Large intestine (tissue), 3 donors: ENCODE measurements around the gene PYGO1. TPM values are rescaled to one million over a fixed set of nuclear protein-coding genes. Genes with fewer than 3 reads are reported as not detected.

Source experiments
- DNase-seq, 2 donors: peaks; one replicate each; pipeline versions ENCODE4 v3.0.0 to v3.0.0-alpha.2; 2013
- H3K27ac ChIP-seq: one replicate; pipeline ENCODE4 v1.5.1; 2013; ENCODE audit warnings: low read length
- H3K27me3 ChIP-seq: 2 replicates; pipeline ENCODE4 v1.6.1; 2013; ENCODE audit warnings: low read length; ENCODE audit not compliant: control insufficient read depth, insufficient read depth
- H3K36me3 ChIP-seq: 2 replicates; pipeline ENCODE4 v1.6.1; 2013; ENCODE audit warnings: low read length; ENCODE audit not compliant: control insufficient read depth, insufficient read depth
- H3K4me1 ChIP-seq: one replicate; pipeline ENCODE4 v1.6.1; 2013; ENCODE audit warnings: low read length; ENCODE audit not compliant: control insufficient read depth, insufficient read depth
- H3K4me3 ChIP-seq: one replicate; pipeline ENCODE4 v1.5.1; 2013; ENCODE audit warnings: low read length
- H3K9me3 ChIP-seq: one replicate; pipeline ENCODE4 v1.6.1; 2013; ENCODE audit warnings: mild to moderate bottlenecking, low read depth, low read length, moderate library complexity; ENCODE audit not compliant: control insufficient read depth
- WGBS: methylation state at CpG from one replicate; pipeline ENCODE4 v1.1.5; 2013; ENCODE audit warnings: low lambda C conversion rate; ENCODE audit not compliant: insufficient coverage; 5-methylcytosine and 5-hydroxymethylcytosine counted together
- polyA plus RNA-seq: library from polyadenylated mRNA; unstranded; fragments of 120-200 nt; gene quantifications from one replicate; pipeline ENCODE4 v1.2.1, GENCODE V29; 2013

The PYGO1 gene
- polyA plus RNA-seq, 1 donor = 5.0 TPM

DNA sequence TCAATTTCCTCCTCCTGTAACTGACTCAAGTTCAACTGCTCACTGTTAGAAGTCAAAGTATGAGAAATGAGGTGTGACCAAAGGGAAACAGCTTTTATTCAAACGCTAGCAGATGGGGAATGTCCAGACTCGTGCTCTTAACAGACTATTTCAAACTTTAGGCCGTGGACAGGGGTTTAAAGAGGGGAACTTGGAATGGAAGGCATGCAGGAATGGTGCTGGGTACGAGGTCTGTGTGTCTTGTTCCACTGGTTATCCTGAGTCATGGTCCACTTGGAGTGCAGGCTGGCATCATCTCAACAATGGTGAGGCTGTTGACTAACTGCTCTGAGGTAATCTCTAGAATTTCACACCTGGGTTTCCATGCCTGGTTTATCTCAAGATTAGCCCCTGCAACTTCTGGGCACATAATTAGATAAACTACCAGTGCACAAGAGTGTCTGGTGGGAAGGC lies 57.3 kb downstream of the PYGO1 start:
- no peak overlapping the region for H3K4me3 ChIP-seq

GRCh38 chr15:55528812-55529211 lies 59.3 kb downstream of the PYGO1 start:
- no peak for DNase-seq
- no peaks in the 10 kb centered on the region for H3K4me1 ChIP-seq
- 76% methylated on average over 3 of the region's 4 CpGs for WGBS
- H3K36me3 ChIP-seq = no peaks in the 10 kb centered on the region
- H3K4me3 ChIP-seq = no peak overlapping the region
- H3K27me3 ChIP-seq = no peaks in the 10 kb centered on the region
- H3K9me3 ChIP-seq = no peaks in the 10 kb centered on the region
- H3K27ac ChIP-seq = no peak overlapping the region

More for the DNA sequence above, 57.3 kb downstream of the PYGO1 start:
- WGBS = no CpG with 5 or more reads among the region's 4 CpGs
- DNase-seq = no peak
- Histone ChIP-seq H3K27ac (no peak overlapping the region), H3K36me3 (no peaks in the 10 kb centered on the region), H3K27me3 (no peaks in the 10 kb centered on the region), H3K4me1 (no peaks in the 10 kb centered on the region), H3K9me3 (no peaks in the 10 kb centered on the region)

GRCh38 chr15:55527150-55527549 lies 61.0 kb downstream of the PYGO1 start:
- no CpG with 5 or more reads among the region's 1 CpG for WGBS
- Histone ChIP-seq H3K9me3 (no peaks in the 10 kb centered on the region), H3K4me3 (no peak overlapping the region), H3K36me3 (no peaks in the 10 kb centered on the region), H3K27me3 (no peaks in the 10 kb centered on the region), H3K27ac (no peak overlapping the region), H3K4me1 (no peaks in the 10 kb centered on the region)
- no peak for DNase-seq

- Histone ChIP-seq H3K27me3 (no peaks in the 10 kb centered on the region), H3K9me3 (no peaks in the 10 kb centered on the region), H3K4me1 (no peaks in the 10 kb centered on the region), H3K36me3 (no peaks in the 10 kb centered on the region), H3K4me3 (no peak overlapping the region), H3K27ac (no peak overlapping the region)
- peak; percentile 23 to 31 for DNase-seq
- WGBS = no CpG with 5 or more reads among the region's 7 CpGs
Observed at GRCh38 chr15:55526559-55527036, 61.5 kb downstream of the PYGO1 start.

- no peak overlapping the region for H3K27ac ChIP-seq
- no peaks in the 10 kb centered on the region for H3K4me1 ChIP-seq
- H3K4me3 ChIP-seq = no peak overlapping the region
- H3K27me3 ChIP-seq = no peaks in the 10 kb centered on the region
- DNase-seq = no peak
- no peaks in the 10 kb centered on the region for H3K36me3 ChIP-seq
- H3K9me3 ChIP-seq = no peaks in the 10 kb centered on the region
- 83% methylated on average over 1 of the region's 3 CpGs for WGBS
Observed at GRCh38 chr15:55522742-55523450, 65.2 kb downstream of the PYGO1 start.

DNA sequence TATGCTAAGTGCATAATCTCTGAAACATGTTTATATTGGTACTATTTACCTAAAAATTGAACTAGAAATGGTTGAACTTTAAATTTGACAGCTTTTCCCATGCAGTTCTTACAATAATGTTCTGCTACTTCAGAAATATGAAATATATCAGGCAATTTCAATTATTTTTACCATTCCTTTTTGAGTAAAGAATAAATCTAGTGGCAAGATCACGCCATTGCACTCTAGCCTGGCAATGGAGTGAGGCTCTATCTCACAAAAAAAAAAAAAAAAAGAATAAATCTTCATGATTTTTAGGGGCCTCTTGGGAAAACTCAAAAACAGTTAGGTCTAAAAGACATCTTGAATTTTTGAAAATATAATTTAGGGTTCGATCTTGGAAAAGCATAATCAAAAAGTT lies 69.5 kb downstream of the PYGO1 start:
- 83% methylated on average over 1 of the region's 2 CpGs for WGBS
- no peak overlapping the region for H3K27ac ChIP-seq
- H3K4me3 ChIP-seq = no peak overlapping the region
- H3K27me3 ChIP-seq = no peaks in the 10 kb centered on the region
- no peaks in the 10 kb centered on the region for H3K9me3 ChIP-seq
- no peak for DNase-seq
- no peaks in the 10 kb centered on the region for H3K36me3 ChIP-seq
- no peaks in the 10 kb centered on the region for H3K4me1 ChIP-seq

- Histone ChIP-seq H3K4me1 (no peaks in the 10 kb centered on the region), H3K9me3 (no peaks in the 10 kb centered on the region), H3K4me3 (no peak overlapping the region), H3K36me3 (no peaks in the 10 kb centered on the region), H3K27ac (no peak overlapping the region), H3K27me3 (no peaks in the 10 kb centered on the region)
- WGBS = 94% methylated on average over 1 of the region's 3 CpGs
- no peak for DNase-seq
Observed at GRCh38 chr15:55518009-55518408, 70.1 kb downstream of the PYGO1 start.

GRCh38 chr15:55515991-55516776 lies 72.0 kb downstream of the PYGO1 start:
- H3K36me3 ChIP-seq = no peaks in the 10 kb centered on the region
- no peaks in the 10 kb centered on the region for H3K27me3 ChIP-seq
- no peak overlapping the region for H3K27ac ChIP-seq
- no peaks in the 10 kb centered on the region for H3K4me1 ChIP-seq
- WGBS = 80% methylated on average over 1 of the region's 12 CpGs
- no peak overlapping the region for H3K4me3 ChIP-seq
- no peak for DNase-seq
- no peaks in the 10 kb centered on the region for H3K9me3 ChIP-seq

DNA sequence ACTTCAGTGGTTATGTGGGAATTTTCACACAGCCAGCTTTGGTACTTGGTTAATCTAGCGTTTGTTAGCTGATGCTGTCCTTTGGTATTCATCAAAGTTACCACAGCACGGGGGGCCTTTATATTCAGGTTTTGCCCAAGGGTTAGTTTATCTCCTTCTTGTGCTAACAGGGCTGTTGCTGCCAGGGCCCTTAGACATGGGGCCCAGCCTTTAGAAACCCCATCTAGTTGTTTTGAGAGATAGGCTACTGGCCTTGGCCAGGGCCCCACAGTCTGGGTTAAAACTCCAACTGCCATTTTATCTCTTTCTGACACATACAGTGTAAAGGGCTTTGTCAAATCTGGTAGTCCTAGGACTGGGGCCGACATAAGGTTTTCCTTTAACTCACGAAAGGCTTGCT lies 72.7 kb downstream of the PYGO1 start:
- H3K4me1 ChIP-seq = no peaks in the 10 kb centered on the region
- WGBS = no CpG with 5 or more reads among the region's 4 CpGs
- DNase-seq = no peak
- no peaks in the 10 kb centered on the region for H3K9me3 ChIP-seq
- H3K36me3 ChIP-seq = no peaks in the 10 kb centered on the region
- H3K27ac ChIP-seq = no peak overlapping the region
- H3K27me3 ChIP-seq = no peaks in the 10 kb centered on the region
- H3K4me3 ChIP-seq = no peak overlapping the region

DNA sequence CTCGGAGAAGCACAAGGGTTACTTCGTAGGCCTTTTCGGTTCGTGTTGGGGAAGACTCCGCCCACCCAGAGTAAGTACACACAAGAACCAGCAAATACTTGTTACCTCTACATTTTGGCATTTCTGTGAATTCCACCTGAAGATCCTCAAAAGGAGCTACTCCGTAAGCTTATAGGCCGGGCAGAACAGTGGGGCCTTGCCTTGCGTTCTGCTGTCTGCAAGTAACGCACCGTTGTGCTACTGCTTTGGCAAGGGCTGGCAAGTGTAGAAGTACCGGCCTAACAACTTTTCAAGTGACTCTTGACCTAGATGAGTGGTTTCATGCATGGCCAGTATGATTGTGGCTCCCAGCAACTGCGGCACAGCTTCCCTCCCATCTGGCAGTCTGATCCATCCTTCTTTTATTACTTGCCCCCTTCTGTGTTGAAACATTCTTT lies 73.7 kb downstream of the PYGO1 start:
- Histone ChIP-seq H3K27ac (no peak overlapping the region), H3K27me3 (no peaks in the 10 kb centered on the region), H3K36me3 (no peaks in the 10 kb centered on the region), H3K9me3 (no peaks in the 10 kb centered on the region), H3K4me1 (no peaks in the 10 kb centered on the region), H3K4me3 (no peak overlapping the region)
- WGBS = no CpG with 5 or more reads among the region's 12 CpGs
- DNase-seq = no peak
